HCT116 (cell line): Measurements from ENCODE around the gene DLEU7. TPM values are rescaled to one million over a fixed set of nuclear protein-coding genes. Genes with fewer than 3 reads are reported as not detected.

Experiments
- ATAC-seq: fragments of 200-7000 bp; cut with Tn5 transposase; 2 replicates; pipeline ENCODE4 v1.9.1; 2020; ENCODE audit warnings: mild to moderate bottlenecking, moderate library complexity
- BruUV-seq: library from RNA; stranded (reverse); fragments of 400-500 nt; replicated peaks from 2 replicates; lab custom pipeline; 2021; lab: Mats Ljungman, UMichigan
- CTCF ChIA-PET: fragments of 300-600 bp; sonication (Branson Sonifier 250); formaldehyde crosslinking; loops from one replicate; lab custom pipeline; 2021; ENCODE audit warnings: antibody characterized with exemption; lab: Charles Lee
- POLR2A ChIA-PET: fragments of 300-600, 350-600 bp; sonication (Branson Sonifier 250); formaldehyde crosslinking; loops from one replicate; lab custom pipeline; 2021; ENCODE audit warnings: antibody characterized with exemption; lab: Charles Lee
- RAD21 ChIA-PET, 2 experiments: fragments of 300-600 bp; sonication (Branson Sonifier 250); formaldehyde crosslinking; loops; one replicate each; lab custom pipeline; 2023; ENCODE audit warnings: low total read pairs in 2 of 2; ENCODE audit not compliant: uncharacterized antibody in 2 of 2, unreplicated experiment in 2 of 2, low non-redundant PET in 1 of 2; lab: Charles Lee
- DNase-seq: peaks from one replicate; pipeline ENCODE4 v3.0.0-alpha.2; 2010; ENCODE audit warnings: low read depth, low spot score
- H2AFZ ChIP-seq: fragments of 200-600 bp; shearing (Covaris generic), sonication (generic); 2 replicates; pipeline ENCODE4 v1.6.1; 2017; ENCODE audit warnings: low read depth, mixed run types, mixed read lengths, antibody characterized with exemption, low read length; ENCODE audit not compliant: poor library complexity, severe bottlenecking
- H3K27ac ChIP-seq: 2 replicates; pipeline ENCODE4 v1.5.1; 2012; ENCODE audit warnings: low read depth, low read length
- H3K27me3 ChIP-seq: fragments of 200-600 bp; sonication (generic); 2 replicates; pipeline ENCODE4 v1.6.1; 2016; ENCODE audit warnings: mixed run types, low read length, mixed read lengths; ENCODE audit not compliant: insufficient read depth
- H3K36me3 ChIP-seq, 2 experiments: fragments of 200-500 bp in 1 of 2; fragments of 200-600 bp in 1 of 2; sonication (Bioruptor generic) in 1 of 2; sonication (generic) in 1 of 2; 2 replicates each; pipeline versions ENCODE4 v1.5.1 to v1.6.1; 2014 to 2016; ENCODE audit warnings: low read length in 2 of 2, inconsistent platforms in 1 of 2, mixed read lengths in 1 of 2, mixed run types in 1 of 2; ENCODE audit not compliant: insufficient read depth in 2 of 2, control insufficient read depth in 1 of 2
- H3K4me1 ChIP-seq, 2 experiments: fragments of 200-600 bp in 1 of 2; sonication (generic) in 1 of 2; 2 replicates each; pipeline versions ENCODE4 v1.5.1 to v1.6.1; 2012 to 2017; ENCODE audit warnings: low read length in 2 of 2, inconsistent platforms in 1 of 2, mild to moderate bottlenecking in 1 of 2, mixed read lengths in 1 of 2, mixed run types in 1 of 2, moderate library complexity in 1 of 2; ENCODE audit not compliant: insufficient read depth in 2 of 2, control insufficient read depth in 1 of 2
- H3K4me2 ChIP-seq: fragments of 200-600 bp; sonication (generic); 2 replicates; pipeline ENCODE4 v1.6.1; 2017; ENCODE audit warnings: mixed run types, low read length, mixed read lengths
- H3K4me3 ChIP-seq, 2 experiments: fragments of 200-600 bp in 1 of 2; sonication (generic) in 1 of 2; replicated peaks in 1 of 2; 2 replicates each; pipeline ENCODE4 v1.5.1; 2011 to 2016; ENCODE audit warnings: low read length in 2 of 2, control low read depth in 1 of 2, low read depth in 1 of 2, mild to moderate bottlenecking in 1 of 2, mixed read lengths in 1 of 2, mixed run types in 1 of 2
- H3K79me2 ChIP-seq: fragments of 200-600 bp; sonication (generic); 2 replicates; pipeline ENCODE4 v1.6.1; 2017; ENCODE audit warnings: mild to moderate bottlenecking, mixed run types, low read length, moderate library complexity, mixed read lengths; ENCODE audit not compliant: insufficient read depth
- H3K9ac ChIP-seq: fragments of 200-600 bp; sonication (generic); 2 replicates; pipeline ENCODE4 v1.6.1; 2016; ENCODE audit warnings: low read length, mixed read lengths
- H3K9me2 ChIP-seq: fragments of 200-600 bp; sonication (generic), shearing (Covaris generic); 2 replicates; pipeline ENCODE4 v1.6.1; 2017; ENCODE audit warnings: mixed run types, mild to moderate bottlenecking, moderate library complexity; ENCODE audit not compliant: insufficient read depth
- H3K9me3 ChIP-seq, 2 experiments: fragments of 200-500 bp in 1 of 2; fragments of 200-600 bp in 1 of 2; sonication (Bioruptor generic) in 1 of 2; sonication (generic) in 1 of 2; 2 replicates each; pipeline ENCODE4 v1.6.1; 2014 to 2017; ENCODE audit warnings: low read length in 2 of 2, mixed read lengths in 2 of 2, inconsistent platforms in 1 of 2, low read depth in 1 of 2, mild to moderate bottlenecking in 1 of 2, mixed run types in 1 of 2, moderate library complexity in 1 of 2; ENCODE audit not compliant: control insufficient read depth in 1 of 2, insufficient read depth in 1 of 2
- H4K20me1 ChIP-seq: fragments of 200-600 bp; sonication (generic), shearing (Covaris generic); 2 replicates; pipeline ENCODE4 v1.6.1; 2017; ENCODE audit warnings: mixed run types, mild to moderate bottlenecking, moderate library complexity; ENCODE audit not compliant: insufficient read depth
- ATF3 ChIP-seq: IDR thresholded peaks from 2 replicates; pipeline ENCODE4 v1.6.1; 2012
- EGR1 ChIP-seq: IDR thresholded peaks from 2 replicates; pipeline ENCODE4 v1.6.1; 2012; ENCODE audit warnings: low read depth
- EZH2 ChIP-seq: fragments of 200-600 bp; sonication (generic); IDR thresholded peaks from 2 replicates; pipeline ENCODE4 v1.6.1; 2017; ENCODE audit warnings: antibody characterized with exemption, mixed run types
- MAX ChIP-seq: IDR thresholded peaks from 2 replicates; pipeline ENCODE4 v1.6.1; 2012
- RAD21 ChIP-seq: IDR thresholded peaks from 2 replicates; pipeline ENCODE4 v1.6.1; 2012; ENCODE audit warnings: low read depth, mild to moderate bottlenecking
- REST ChIP-seq: IDR thresholded peaks from 2 replicates; pipeline ENCODE4 v1.6.1; 2012; ENCODE audit warnings: low read depth
- ZFX ChIP-seq: fragments of 450-650 bp; IDR thresholded peaks from 2 replicates; pipeline ENCODE4 v1.6.1; 2017
- intact Hi-C: fragments of 100-400 bp; cut with micrococcal nuclease; formaldehyde crosslinking; loops from 2 replicates; pipeline ENCODE4 v1.10.0; 2022
- total RNA-seq: library from RNA; stranded (reverse); gene quantifications from one replicate; pipeline ENCODE4 v1.2.1, GENCODE V29; 2021; ENCODE audit not compliant: unreplicated experiment

Gene DLEU7
- total RNA-seq, 1 experiment from 2014 or later, result not detected

- no peaks in the 10 kb centered on the region for H3K79me2 ChIP-seq
- no peak for ATAC-seq
Observed at GRCh38 chr13:50866817-50867636, 23.5 kb upstream of the DLEU7 start.

More at GRCh38 chr13:50866817-50867636, 23.5 kb upstream of the DLEU7 start:
- intact Hi-C loops, result no loop called here
- TF ChIP-seq EGR1 (no peak), REST (no peak), ZFX (no peak), ATF3 (no peak), MAX (no peak), EZH2 (no peak), RAD21 (no peak)
- TF ChIP-seq, all 23 proteins: peak for 0
- no peaks in the 10 kb centered on the region for H3K36me3 ChIP-seq
- no peak overlapping the region for H3K4me3 ChIP-seq
- H2AFZ ChIP-seq, result no peak overlapping the region
- H3K9ac ChIP-seq, result no peak overlapping the region
- no peaks in the 10 kb centered on the region for H3K27me3 ChIP-seq
- H3K9me2 ChIP-seq, result no peaks in the 10 kb centered on the region
- no peaks in the 10 kb centered on the region for H4K20me1 ChIP-seq
- no peak overlapping the region for H3K4me2 ChIP-seq
- no peaks in the 10 kb centered on the region for H3K4me1 ChIP-seq
- ChIA-PET POLR2A (no interaction called here), RAD21 (no interaction called here), CTCF (no interaction called here)
- no TSS peak for BruUV-seq
- no peaks in the 10 kb centered on the region for H3K9me3 ChIP-seq
- no peak overlapping the region for H3K27ac ChIP-seq
- no peak for DNase-seq
